ENCODE results near the gene GTF2B.
"Not testable (repeated sequence)": the region's sequence is repeated elsewhere in the genome, so short reads cannot be mapped to it uniquely, and the experiment has no call there.

GRCh38 chr1:88819642-88820041 lies 71.7 kb downstream of the GTF2B start:
- TF ChIP-seq CTCF (IDR thresholded peaks at IDR 0.05; ENCODE audit: insufficient read depth, low read depth, low read length); EZH2 (IDR thresholded peaks at IDR 0.05; ENCODE audit: insufficient read depth, low read length): not testable (repeated sequence)

Measured in astrocyte (in vitro differentiated cells and primary cell).